GM23338 (cell line): ENCODE data around the gene EFCAB8. TPM values are rescaled to one million over a fixed set of nuclear protein-coding genes. Genes with fewer than 3 reads are reported as not detected.

Source experiments
- ATAC-seq: fragments of 200-7000 bp; cut with Tn5 transposase; 3 replicates; pipeline ENCODE4 v1.9.1; 2020
- DNase-seq: peaks from one replicate; pipeline ENCODE4 v3.0.0-alpha.2; 2015; ENCODE audit warnings: low spot score
- H2AFZ ChIP-seq: fragments of 200-600 bp; sonication (generic); 2 replicates; pipeline ENCODE4 v1.8.0; 2016; ENCODE audit warnings: antibody characterized with exemption, mild to moderate bottlenecking, moderate library complexity
- H3F3A ChIP-seq: fragments of 200-600 bp; sonication (generic); replicated peaks from 2 replicates; pipeline ENCODE4 v1.8.0; 2017; ENCODE audit warnings: antibody characterized with exemption, mixed run types, low read depth
- H3K27ac ChIP-seq: fragments of 200-600 bp; sonication (generic); 2 replicates; pipeline ENCODE4 v1.6.1; 2016; ENCODE audit warnings: low read depth
- H3K27me3 ChIP-seq: fragments of 200-600 bp; sonication (generic); 2 replicates; pipeline ENCODE4 v1.8.0; 2016; ENCODE audit warnings: mild to moderate bottlenecking, mixed run types, moderate library complexity; ENCODE audit not compliant: insufficient read depth
- H3K36me3 ChIP-seq: fragments of 200-600 bp; sonication (generic); 2 replicates; pipeline ENCODE4 v1.8.0; 2016; ENCODE audit warnings: mild to moderate bottlenecking; ENCODE audit not compliant: insufficient read depth
- H3K4me1 ChIP-seq: fragments of 200-600 bp; sonication (generic); 2 replicates; pipeline ENCODE4 v1.8.0; 2016; ENCODE audit warnings: mild to moderate bottlenecking, moderate library complexity; ENCODE audit not compliant: insufficient read depth
- H3K4me2 ChIP-seq: fragments of 200-600 bp; sonication (generic); 2 replicates; pipeline ENCODE4 v1.7.1; 2017; ENCODE audit warnings: mixed run types
- H3K4me3 ChIP-seq: fragments of 200-600 bp; sonication (generic); 2 replicates; pipeline ENCODE4 v1.6.1; 2016; ENCODE audit warnings: mixed run types
- H3K79me2 ChIP-seq: fragments of 200-600 bp; sonication (generic); replicated peaks from 2 replicates; pipeline ENCODE4 v1.8.0; 2017; ENCODE audit warnings: mild to moderate bottlenecking; ENCODE audit not compliant: insufficient read depth
- H3K9me2 ChIP-seq: fragments of 200-600 bp; sonication (generic); 2 replicates; pipeline ENCODE4 v1.8.0; 2017; ENCODE audit not compliant: insufficient read depth
- H4K20me1 ChIP-seq: fragments of 200-600 bp; sonication (generic); replicated peaks from 2 replicates; pipeline ENCODE4 v1.8.0; 2017; ENCODE audit warnings: mild to moderate bottlenecking; ENCODE audit not compliant: insufficient read depth
- H3K27ac Mint-ChIP-seq: 2 replicates; pipeline ENCODE4 v1.8.0; 2020; ENCODE audit warnings: inconsistent platforms, mild to moderate bottlenecking, moderate library complexity, mixed read lengths
- H3K27me3 Mint-ChIP-seq: 3 replicates; pipeline ENCODE4 v1.8.0; 2022; ENCODE audit warnings: low read depth, mild to moderate bottlenecking, moderate library complexity, mixed read lengths, inconsistent platforms; ENCODE audit not compliant: insufficient read depth, poor library complexity
- H3K36me3 Mint-ChIP-seq: 3 replicates; pipeline ENCODE4 v1.8.0; 2021; ENCODE audit warnings: low read depth, mild to moderate bottlenecking, inconsistent platforms, moderate library complexity, mixed read lengths
- H3K4me1 Mint-ChIP-seq: 3 replicates; pipeline ENCODE4 v1.8.0; 2020; ENCODE audit warnings: mild to moderate bottlenecking, inconsistent platforms, mixed read lengths
- H3K4me3 Mint-ChIP-seq: 3 replicates; pipeline ENCODE4 v1.8.0; 2021; ENCODE audit warnings: moderate library complexity, mild to moderate bottlenecking, inconsistent platforms, mixed read lengths
- H3K9me3 Mint-ChIP-seq: 3 replicates; pipeline ENCODE4 v1.8.0; 2020; ENCODE audit warnings: moderate library complexity, mild to moderate bottlenecking, inconsistent platforms, mixed read lengths
- CREB1 ChIP-seq: fragments of 250-450 bp; sonication (Bioruptor Pico); IDR thresholded peaks from 2 replicates; pipeline ENCODE4 v1.5.0; 2020; ENCODE audit warnings: low read depth, mild to moderate bottlenecking, moderate library complexity
- CTCF ChIP-seq, 2 experiments: fragments of 200-600 bp in 1 of 2; sonication (generic) in 1 of 2; conservative IDR thresholded peaks; 2 replicates each; pipeline versions ENCODE4 v1.5.1 to v1.6.1; 2016 to 2017; ENCODE audit warnings: antibody characterized with exemption in 2 of 2, low read depth in 2 of 2, mild to moderate bottlenecking in 2 of 2, moderate library complexity in 1 of 2
- ETS1 ChIP-seq: IDR thresholded peaks from 2 replicates; pipeline ENCODE4 v1.6.1; 2016; ENCODE audit warnings: antibody characterized with exemption
- EZH2 ChIP-seq: fragments of 200-600 bp; sonication (generic); IDR thresholded peaks from one replicate; pipeline ENCODE4 v1.8.0; 2017; ENCODE audit warnings: antibody characterized with exemption, mild to moderate bottlenecking, low read depth; ENCODE audit not compliant: unreplicated experiment
- EZH2phosphoT487 ChIP-seq: fragments of 200-600 bp; sonication (generic); IDR thresholded peaks from one replicate; pipeline ENCODE4 v1.8.1; 2018; ENCODE audit warnings: antibody characterized with exemption; ENCODE audit not compliant: unreplicated experiment
- JUNB ChIP-seq: IDR thresholded peaks from one replicate; pipeline ENCODE4 v1.6.1; 2016; ENCODE audit warnings: antibody characterized with exemption; ENCODE audit not compliant: unreplicated experiment
- NANOG ChIP-seq: IDR thresholded peaks from 2 replicates; pipeline ENCODE4 v1.6.1; 2016; ENCODE audit warnings: antibody characterized with exemption, borderline replicate concordance
- POLR2AphosphoS5 ChIP-seq: IDR thresholded peaks from 2 replicates; pipeline ENCODE4 v1.6.1; 2016; ENCODE audit warnings: antibody characterized with exemption, low read depth
- REST ChIP-seq: IDR thresholded peaks from one replicate; pipeline ENCODE4 v1.6.1; 2018; ENCODE audit warnings: antibody characterized with exemption; ENCODE audit not compliant: unreplicated experiment
- STAT1 ChIP-seq: IDR thresholded peaks from one replicate; pipeline ENCODE4 v1.6.1; 2016; ENCODE audit warnings: antibody characterized with exemption; ENCODE audit not compliant: unreplicated experiment
- ZNF114 ChIP-seq: fragments of 250-450 bp; sonication (Bioruptor Pico); IDR thresholded peaks from 2 replicates; pipeline ENCODE4 v1.5.0; 2020; ENCODE audit warnings: mild to moderate bottlenecking, moderate library complexity
- ZNF331 ChIP-seq: fragments of 250-450 bp; sonication (Bioruptor Pico); IDR thresholded peaks from 2 replicates; pipeline ENCODE4 v1.5.0; 2020; ENCODE audit warnings: low read depth, mild to moderate bottlenecking, moderate library complexity
- ZNF462 ChIP-seq: fragments of 250-450 bp; sonication (Bioruptor Pico); IDR thresholded peaks from 2 replicates; pipeline ENCODE4 v1.5.0; 2020; ENCODE audit warnings: mild to moderate bottlenecking, moderate library complexity
- polyA plus RNA-seq: library from polyadenylated mRNA; unstranded; fragments of >200 nt; fragmentation: Nextera tagmentation; extraction: Ambion mirVana; gene quantifications from 2 replicates; pipeline ENCODE4 v1.2.1, GENCODE V29; 2016
- total RNA-seq: library from RNA; depleted of rRNA; stranded (reverse); fragments of >200 nt; shearing (Covaris generic); gene quantifications from 2 replicates; pipeline ENCODE4 v1.2.3, GENCODE V29; 2014

EFCAB8 gene
- total and polyA plus RNA-seq, 2 experiments from 2014 or later: 0.35 TPM; not detected in 1

- Histone ChIP-seq H3K79me2 (no peaks in the 10 kb centered on the region), H2AFZ (no peak overlapping the region), H3F3A (no peaks in the 10 kb centered on the region), H4K20me1 (no peaks in the 10 kb centered on the region), H3K4me3 (no peak overlapping the region), H3K36me3 (no peaks in the 10 kb centered on the region), H3K9me2 (no peaks in the 10 kb centered on the region), H3K27ac (no peak overlapping the region), H3K27me3 (no peaks in the 10 kb centered on the region), H3K4me2 (no peak overlapping the region), H3K4me1 (peaks cover 6% of the 10 kb centered on the region; the same call in 1 of the 2 replicates)
- Mint-ChIP-seq H3K36me3 (no peaks in the 10 kb centered on the region), H3K9me3 (no peaks in the 10 kb centered on the region; the same call in none of the 3 replicates), H3K4me3 (no peak overlapping the region), H3K27ac (no peak overlapping the region), H3K4me1 (peaks cover 2% of the 10 kb centered on the region; the same call in 1 of the 3 replicates), H3K27me3 (peaks cover 10% of the 10 kb centered on the region)
- DNase-seq (no peak), ATAC-seq (no peak)
- TF ChIP-seq CREB1 (CRISPR knock-in tag): no peak
- no peak for TF ChIP-seq POLR2AphosphoS5
- no peak for TF ChIP-seq EZH2
- TF ChIP-seq REST: no peak
- TF ChIP-seq JUNB: no peak
- TF ChIP-seq ZNF114 (CRISPR knock-in tag): no peak
- no peak for TF ChIP-seq STAT1
- no peak for TF ChIP-seq ZNF331 (CRISPR knock-in tag)
- no peak for TF ChIP-seq NANOG
- no peak for TF ChIP-seq EZH2phosphoT487
- no peak for TF ChIP-seq ZNF462 (CRISPR knock-in tag)
- no peak for TF ChIP-seq ETS1
- no peak for TF ChIP-seq CTCF (conservative IDR thresholded peaks at IDR 0.05; ENCODE audit: low read depth in 2 of 2)
Observed at GRCh38 chr20:32966382-32966781, 107.7 kb downstream of the EFCAB8 start.
